ENCODE data around the gene MYH14.

GRCh38 chr19:50199259-50199555, 4.2 kb upstream of the MYH14 start:
- TF ChIP-seq, protein P1, sequence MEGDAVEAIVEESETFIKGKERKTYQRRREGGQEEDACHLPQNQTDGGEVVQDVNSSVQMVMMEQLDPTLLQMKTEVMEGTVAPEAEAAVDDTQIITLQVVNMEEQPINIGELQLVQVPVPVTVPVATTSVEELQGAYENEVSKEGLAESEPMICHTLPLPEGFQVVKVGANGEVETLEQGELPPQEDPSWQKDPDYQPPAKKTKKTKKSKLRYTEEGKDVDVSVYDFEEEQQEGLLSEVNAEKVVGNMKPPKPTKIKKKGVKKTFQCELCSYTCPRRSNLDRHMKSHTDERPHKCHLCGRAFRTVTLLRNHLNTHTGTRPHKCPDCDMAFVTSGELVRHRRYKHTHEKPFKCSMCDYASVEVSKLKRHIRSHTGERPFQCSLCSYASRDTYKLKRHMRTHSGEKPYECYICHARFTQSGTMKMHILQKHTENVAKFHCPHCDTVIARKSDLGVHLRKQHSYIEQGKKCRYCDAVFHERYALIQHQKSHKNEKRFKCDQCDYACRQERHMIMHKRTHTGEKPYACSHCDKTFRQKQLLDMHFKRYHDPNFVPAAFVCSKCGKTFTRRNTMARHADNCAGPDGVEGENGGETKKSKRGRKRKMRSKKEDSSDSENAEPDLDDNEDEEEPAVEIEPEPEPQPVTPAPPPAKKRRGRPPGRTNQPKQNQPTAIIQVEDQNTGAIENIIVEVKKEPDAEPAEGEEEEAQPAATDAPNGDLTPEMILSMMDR (conservative IDR thresholded peaks at IDR 0.05; ENCODE audit: low read depth, low read length): no peak
- TF ChIP-seq EZH2 (IDR thresholded peaks at IDR 0.05; ENCODE audit: borderline replicate concordance, low read depth, low read length, poor library complexity, severe bottlenecking): no peak

All from A673 (cell line).